K562 (cell line): ENCODE results near the gene PCDH1. TPM values are rescaled to one million over a fixed set of nuclear protein-coding genes. Genes with fewer than 3 reads are reported as not detected.

Experiments
- ATAC-seq: fragments of 200-7000 bp; cut with Tn5 transposase; 3 replicates; pipeline ENCODE4 v1.9.1; 2020; ENCODE audit warnings: moderate library complexity
- BruUV-seq: library from RNA; stranded (reverse); fragments of 400-500 nt; replicated peaks from 2 replicates; lab custom pipeline; 2021; lab: Mats Ljungman, UMichigan
- CTCF ChIA-PET: fragments of 300-600 bp; formaldehyde crosslinking; extraction: SDS; loops from one replicate; lab custom pipeline; 2021; ENCODE audit warnings: low intra/inter-chr PET ratio; lab: Yijun Ruan, JAX
- POLR2A ChIA-PET: fragments of 300-600, 350-650 bp; sonication (Branson Sonifier 250); formaldehyde crosslinking; extraction: SDS; loops from one replicate; lab custom pipeline; 2021; ENCODE audit warnings: antibody characterized with exemption, inconsistent platforms; lab: Yijun Ruan, JAX
- DNase-seq, 4 experiments: peaks; one replicate each; pipeline versions ENCODE4 v3.0.0 to v3.0.0-alpha.2; 2011 to 2018; ENCODE audit warnings: low spot score in 3 of 4, mixed read lengths in 3 of 4; ENCODE audit errors: extremely low read depth in 1 of 4
- FAIRE-seq: peaks from 2 replicates; lab custom pipeline; 2011; peaks lifted over from hg19 to GRCh38; lab: Jason Lieb, UNC
- H2AFZ ChIP-seq: 2 replicates; pipeline ENCODE4 v1.6.0; 2011; ENCODE audit warnings: low read depth, low read length, control low read depth, inconsistent platforms
- H3K27ac ChIP-seq: fragments of 200-600 bp; 3 replicates; pipeline ENCODE4 v1.8.0; 2011; ENCODE audit warnings: low read depth, mild to moderate bottlenecking, control low read depth, inconsistent platforms, low read length, moderate library complexity, mixed read lengths; ENCODE audit errors: extremely low read depth
- H3K27me3 ChIP-seq, 2 experiments: fragments of 300-600 bp in 1 of 2; 2 replicates in 1 of 2; 3 replicates in 1 of 2; pipeline versions ENCODE4 v1.6.0 to v1.8.0; 2011; ENCODE audit warnings: inconsistent platforms in 2 of 2, low read length in 2 of 2, mild to moderate bottlenecking in 1 of 2, mixed read lengths in 1 of 2, moderate library complexity in 1 of 2; ENCODE audit not compliant: control insufficient read depth in 2 of 2, insufficient read depth in 2 of 2
- H3K36me3 ChIP-seq: fragments of 300-600 bp; 3 replicates; pipeline ENCODE4 v1.8.0; 2011; ENCODE audit warnings: mild to moderate bottlenecking, low read length, inconsistent platforms; ENCODE audit not compliant: control insufficient read depth, insufficient read depth
- H3K4me1 ChIP-seq, 2 experiments: fragments of 200-600 bp in 1 of 2; replicated peaks in 1 of 2; 2 replicates in 1 of 2; 3 replicates in 1 of 2; pipeline versions ENCODE4 v1.5.1 to v1.8.0; 2011; ENCODE audit warnings: inconsistent platforms in 2 of 2, low read length in 2 of 2, mild to moderate bottlenecking in 1 of 2, mixed read lengths in 1 of 2, moderate library complexity in 1 of 2; ENCODE audit not compliant: control insufficient read depth in 2 of 2, insufficient read depth in 2 of 2
- H3K4me2 ChIP-seq: 2 replicates; pipeline ENCODE4 v1.6.1; 2011; ENCODE audit warnings: low read length, control low read depth, inconsistent platforms, mixed read lengths; ENCODE audit not compliant: insufficient read depth
- H3K4me3 ChIP-seq: fragments of 200-600 bp; sonication (generic), shearing (Covaris generic); 2 replicates; pipeline ENCODE4 v1.5.1; 2016; ENCODE audit warnings: control low read depth, inconsistent platforms
- H3K79me2 ChIP-seq: fragments of 200-600 bp; 3 replicates; pipeline ENCODE4 v1.8.0; 2011; ENCODE audit warnings: low read length, inconsistent platforms; ENCODE audit not compliant: control insufficient read depth, insufficient read depth
- H3K9ac ChIP-seq, 2 experiments: 2 replicates each; pipeline versions ENCODE4 v1.6.0 to v1.6.1; 2011; ENCODE audit warnings: low read depth in 2 of 2, low read length in 2 of 2, control low read depth in 1 of 2, inconsistent platforms in 1 of 2, mild to moderate bottlenecking in 1 of 2, mixed read lengths in 1 of 2; ENCODE audit not compliant: insufficient read depth in 1 of 2
- H3K9me1 ChIP-seq: one replicate; pipeline ENCODE4 v1.6.0; 2011; ENCODE audit warnings: inconsistent platforms, mild to moderate bottlenecking, low read length, moderate library complexity; ENCODE audit not compliant: control insufficient read depth, insufficient read depth
- H3K9me3 ChIP-seq: replicated peaks from 2 replicates; pipeline ENCODE4 v1.5.1; 2011; ENCODE audit warnings: low read depth, low read length, inconsistent platforms; ENCODE audit not compliant: control insufficient read depth, insufficient read depth
- H4K20me1 ChIP-seq: replicated peaks from 2 replicates; pipeline ENCODE4 v1.6.1; 2011; ENCODE audit warnings: low read length, inconsistent platforms, mixed read lengths; ENCODE audit not compliant: control insufficient read depth, insufficient read depth
- CREB3L1 ChIP-seq: fragments of 450-650 bp; IDR thresholded peaks from 2 replicates; pipeline ENCODE4 v1.6.1; 2014; ENCODE audit warnings: low read depth, mild to moderate bottlenecking, moderate library complexity, borderline replicate concordance
- PRDM10 ChIP-seq: fragments of 450-650 bp; IDR thresholded peaks from 2 replicates; pipeline ENCODE4 v1.6.1; 2018; ENCODE audit not compliant: partially characterized antibody
- WGBS: fragments of 100-300 bp; shearing (Covaris generic); methylation state at CpG from one replicate; pipeline ENCODE4 v1.1.6; 2016; ENCODE audit warnings: low coverage, mixed read lengths; ENCODE audit not compliant: insufficient coverage; ENCODE audit errors: missing lambda C conversion rate; 5-methylcytosine and 5-hydroxymethylcytosine counted together
- in situ Hi-C: fragments of 300-500 bp; cut with MboI; formaldehyde crosslinking; loops from 4 replicates; pipeline ENCODE4 v1.15.0; 2018; ENCODE audit warnings: inconsistent platforms, mixed read lengths
- intact Hi-C: fragments of 100-400 bp; cut with micrococcal nuclease; formaldehyde crosslinking; loops from 2 replicates; pipeline ENCODE4 v1.14.2; 2022
- polyA plus RNA-seq, 8 experiments: library from polyadenylated mRNA; depleted of rRNA in 4 of 8; stranded (reverse) in 5 of 8; unstranded in 3 of 8; fragments of >200 nt; fragmentation: Nextera tagmentation in 2 of 8; fragmentation: Illumina TruSeq in 1 of 8; extraction: Ambion mirVana in 2 of 8; extraction: Trizol in 1 of 8; gene quantifications; 2 replicates each; pipeline versions ENCODE4 v1.2.1 to v1.2.3, GENCODE V29; 2011 to 2014; ENCODE audit warnings: inconsistent platforms in 1 of 8, missing spikeins in 1 of 8
- total RNA-seq, 7 experiments: library from RNA; depleted of rRNA in 6 of 7; stranded (reverse); fragments of >200 nt in 6 of 7; fragmentation: Illumina TruSeq in 2 of 7; extraction: Trizol in 2 of 7; gene quantifications; 2 replicates each; pipeline versions ENCODE4 v1.2.1 to v1.2.3, GENCODE V29; 2011 to 2021; ENCODE audit warnings: low replicate concordance in 1 of 7

PCDH1 gene
- total and polyA plus RNA-seq, 9 of the 15 experiments (the other 6 are each of a cell fraction or from before 2014, with no cell fraction given): 0.11 to 3.6 (median 1.9) TPM; not detected in 1

GRCh38 chr5:141850786-141851185 lies 27.4 kb downstream of the PCDH1 start:
- no peak for FAIRE-seq
- no peak for ATAC-seq
- H3K9ac ChIP-seq: peak overlapping the region; percentile 24 to 34; a peak in 1 of 4 replicates
- H3K27ac ChIP-seq: no peak overlapping the region
- H3K27me3 ChIP-seq: no peaks in the 10 kb centered on the region
- in situ Hi-C loops: no loop called here
- no peaks in the 10 kb centered on the region for H3K9me1 ChIP-seq
- H3K36me3 ChIP-seq: no peaks in the 10 kb centered on the region
- POLR2A ChIA-PET: interaction anchor here (0.6 to 1.8 kb wide), 3 partner anchors 7 to 317 kb away, joined by 3 to 6 read pairs (median 5); no protein-coding TSS in a partner anchor
- no peaks in the 10 kb centered on the region for H3K79me2 ChIP-seq
- H3K4me2 ChIP-seq: no peak overlapping the region
- intact Hi-C loops: no loop called here
- 19% methylated on average over 6 of the region's 10 CpGs for WGBS
- no TSS peak for BruUV-seq
- H2AFZ ChIP-seq: peak overlapping the region; percentile 83
- CTCF ChIA-PET: no interaction called here
- DNase-seq: peak; percentile 30 to 59 (median 49)
- no peaks in the 10 kb centered on the region for H4K20me1 ChIP-seq
- H3K4me1 ChIP-seq: peaks cover 12 to 35% of the 10 kb centered on the region in 2 experiments
- no peak overlapping the region for H3K4me3 ChIP-seq
- no peaks in the 10 kb centered on the region for H3K9me3 ChIP-seq
- TF ChIP-seq CREB3L1 (no peak), PRDM10 (peak; percentile 12)
